ENCODE measurements around the gene PIGR.

Gene PIGR

DNA sequence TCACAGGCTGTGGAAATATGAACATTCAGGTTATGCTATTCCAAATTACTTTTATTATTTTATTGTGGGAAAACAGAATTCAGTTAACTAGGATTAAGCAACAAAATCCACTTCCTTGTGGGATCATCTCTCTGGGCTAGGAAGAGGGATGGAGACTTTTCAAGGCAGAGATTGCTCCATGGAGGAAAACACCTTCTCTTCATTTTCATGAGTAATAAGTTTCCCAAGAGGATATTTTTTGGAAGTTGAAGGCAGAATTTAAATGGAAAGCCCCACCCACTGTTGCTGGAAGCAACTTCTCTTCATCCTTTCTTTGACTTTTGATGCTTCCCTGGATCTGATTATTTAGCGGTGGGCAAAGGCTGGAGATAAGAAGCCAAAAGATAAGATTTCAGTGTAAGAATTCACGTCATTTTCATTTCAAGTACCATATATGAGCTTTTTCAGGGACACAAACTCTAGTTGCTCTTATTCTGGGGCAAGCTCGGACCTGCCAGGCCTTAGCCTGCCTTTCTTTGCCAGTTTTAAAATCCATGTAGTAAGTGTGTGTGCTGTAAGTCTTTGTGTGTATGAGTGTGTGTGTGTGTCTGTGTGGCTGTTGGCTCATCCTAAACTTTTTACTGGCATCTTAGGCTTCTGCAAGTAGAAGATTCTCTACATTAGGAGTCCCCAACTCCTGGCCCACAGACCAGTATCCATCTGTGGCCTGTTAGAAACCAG is 60.8 kb downstream of the PIGR start:
- no peak for FAIRE-seq

DNA sequence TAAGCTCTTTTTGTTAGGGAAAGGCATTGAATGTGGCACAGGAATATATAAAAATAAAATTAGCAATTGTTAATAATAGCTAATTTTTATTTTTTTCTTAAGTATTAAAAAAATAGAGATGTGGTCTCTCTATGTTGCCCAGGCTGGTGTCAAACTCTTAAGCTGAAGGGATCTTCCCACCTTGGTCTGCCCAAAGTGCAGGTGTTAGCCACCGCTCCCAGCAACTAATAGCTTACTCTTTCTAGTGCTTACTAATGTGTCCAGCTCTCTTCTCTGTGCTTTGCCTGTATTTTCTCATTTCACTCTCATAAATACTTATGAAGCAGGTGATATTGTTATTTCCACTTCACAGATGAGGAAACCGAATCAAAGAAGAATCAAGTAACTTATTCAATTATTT is 62.4 kb downstream of the PIGR start:
- FAIRE-seq: no peak

DNA sequence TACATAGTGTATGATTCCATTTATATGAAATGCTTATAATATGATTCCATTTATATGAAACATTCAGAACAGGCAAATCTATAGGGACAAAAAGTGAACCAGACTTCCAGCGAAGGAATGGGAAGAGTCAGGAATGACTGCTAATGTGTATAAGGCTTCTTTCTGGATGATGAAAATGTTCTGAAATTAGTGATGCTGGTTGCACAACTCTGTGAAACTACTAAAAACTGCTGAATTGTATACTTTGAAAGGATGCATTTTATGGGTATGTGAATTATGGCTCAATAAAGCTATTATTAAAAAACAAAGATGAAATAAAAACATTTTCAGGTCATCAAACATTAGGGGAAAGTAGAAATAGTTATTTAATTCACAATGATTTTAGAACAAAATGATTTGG is 63.1 kb downstream of the PIGR start:
- no peak for FAIRE-seq

DNA sequence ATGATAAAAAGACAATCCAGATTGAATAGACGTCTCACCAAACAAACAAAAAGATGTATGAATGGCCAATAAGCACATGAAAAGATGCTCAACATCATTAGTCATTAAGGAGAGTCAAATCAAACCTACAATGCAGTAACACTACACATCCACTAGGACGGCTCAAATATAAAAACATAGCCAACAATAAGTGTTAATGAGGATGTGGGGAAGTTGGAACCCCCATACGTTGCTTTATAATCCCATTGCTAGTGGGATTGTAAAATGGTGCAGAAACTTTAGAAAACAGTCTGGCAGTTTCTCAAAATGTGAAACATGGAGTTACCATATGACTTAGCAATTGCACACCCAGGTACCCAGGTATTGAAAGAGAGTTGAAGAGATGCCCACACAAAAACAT is 63.7 kb downstream of the PIGR start:
- no peak for FAIRE-seq

DNA sequence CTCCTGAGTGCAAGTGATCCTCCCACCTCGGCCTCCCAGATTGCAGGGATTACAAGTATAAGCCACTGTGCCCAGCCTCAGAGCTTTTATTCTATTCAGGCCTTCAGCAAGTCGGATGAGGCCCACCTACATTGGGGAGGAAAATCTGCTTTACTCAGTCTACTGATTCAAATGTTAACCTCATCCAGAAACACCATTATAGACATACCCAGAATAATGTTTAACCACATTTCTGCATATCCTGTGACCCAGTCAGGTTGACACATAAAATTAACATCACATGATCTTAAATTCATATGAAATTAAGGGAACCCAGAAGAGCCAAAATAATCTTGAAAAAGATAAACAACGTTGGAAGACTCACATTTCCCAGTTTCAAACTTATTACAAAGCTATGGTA is 66.0 kb downstream of the PIGR start:
- no peak for FAIRE-seq

All from islet of Langerhans (tissue), 1 donor.